Prostate gland (tissue), 2 donors: ENCODE results near the gene CEP131.

Experiments
- CTCF ChIP-seq, 4 experiments: fragments of 200-600 bp in 2 of 4; fragments of 450-650 bp in 2 of 4; sonication (generic) in 2 of 4; IDR thresholded peaks; 1 replicate in 3 of 4; 2 replicates in 1 of 4; pipeline ENCODE4 v1.5.1; 2016 to 2019; ENCODE audit warnings: antibody characterized with exemption in 4 of 4, mild to moderate bottlenecking in 2 of 4, moderate library complexity in 2 of 4
- POLR2A ChIP-seq: fragments of 450-650 bp; IDR thresholded peaks from one replicate; pipeline ENCODE4 v1.6.1; 2016; ENCODE audit warnings: antibody characterized with exemption, mild to moderate bottlenecking
- POLR2AphosphoS5 ChIP-seq: sonication (generic); formaldehyde crosslinking; IDR thresholded peaks from one replicate; pipeline ENCODE4 v1.6.1; 2017; ENCODE audit warnings: antibody characterized with exemption

GRCh38 chr17:81241203-81241602, 18.4 kb upstream of the CEP131 start:
- TF ChIP-seq CTCF (IDR thresholded peaks at IDR 0.05) (no peak), POLR2A (no peak), POLR2AphosphoS5 (no peak)
